Mesothelial cell of epicardium (in vitro differentiated cells): ENCODE results near the gene UBE2D2. TPM values are rescaled to one million over a fixed set of nuclear protein-coding genes. Genes with fewer than 3 reads are reported as not detected.
"Not testable (repeated sequence)": the region's sequence is repeated elsewhere in the genome, so short reads cannot be mapped to it uniquely, and the experiment has no call there.

ENCODE experiments used
- DNase-seq, 2 experiments: peaks; one replicate each; pipeline ENCODE4 v3.0.0; 2021; ENCODE audit warnings: low spot score in 2 of 2; ENCODE audit not compliant: unreplicated experiment in 2 of 2
- H3K27ac Mint-ChIP-seq: 2 replicates; pipeline ENCODE4 v1.8.0; 2021; ENCODE audit warnings: mixed read lengths
- H3K27me3 Mint-ChIP-seq: 2 replicates; pipeline ENCODE4 v1.8.0; 2021; ENCODE audit warnings: low read depth, mixed read lengths
- H3K36me3 Mint-ChIP-seq: 2 replicates; pipeline ENCODE4 v1.8.0; 2021; ENCODE audit warnings: mixed read lengths
- H3K4me1 Mint-ChIP-seq: 2 replicates; pipeline ENCODE4 v1.8.0; 2021; ENCODE audit warnings: mixed read lengths
- H3K4me3 Mint-ChIP-seq: 2 replicates; pipeline ENCODE4 v1.8.0; 2021; ENCODE audit warnings: mild to moderate bottlenecking, moderate library complexity, mixed read lengths
- H3K9me3 Mint-ChIP-seq: 2 replicates; pipeline ENCODE4 v1.8.0; 2021; ENCODE audit warnings: mixed read lengths
- CTCF ChIP-seq: fragments of 200-600 bp; sonication (generic); IDR thresholded peaks from one replicate; pipeline ENCODE4 v1.5.0; 2021; ENCODE audit warnings: antibody characterized with exemption; ENCODE audit not compliant: unreplicated experiment
- total RNA-seq: library from RNA; stranded (reverse); gene quantifications from 3 replicates; pipeline ENCODE4 v1.2.1, GENCODE V29; 2021

Gene UBE2D2
- total RNA-seq, 1 donor from 2014 or later: 119 TPM

- Mint-ChIP-seq H3K27me3 (no peaks in the 10 kb centered on the region), H3K27ac (peak overlapping the region; percentile 17), H3K9me3 (no peaks in the 10 kb centered on the region), H3K4me1 (peaks cover 4% of the 10 kb centered on the region), H3K36me3 (peaks cover 24% of the 10 kb centered on the region), H3K4me3 (no peak overlapping the region)
- no peak for DNase-seq
- no peak for TF ChIP-seq CTCF
Observed at GRCh38 chr5:139605887-139606286, 44.7 kb downstream of the UBE2D2 start.

- DNase-seq: no peak
- Mint-ChIP-seq H3K27ac (no peak overlapping the region), H3K27me3 (no peaks in the 10 kb centered on the region), H3K36me3 (peaks cover 11% of the 10 kb centered on the region), H3K9me3 (no peaks in the 10 kb centered on the region), H3K4me3 (no peak overlapping the region), H3K4me1 (peaks cover 4% of the 10 kb centered on the region)
- TF ChIP-seq CTCF: no peak
Observed at GRCh38 chr5:139611703-139612584, 50.8 kb downstream of the UBE2D2 start.

- TF ChIP-seq CTCF: no peak
- H3K36me3 Mint-ChIP-seq: peaks cover 32% of the 10 kb centered on the region
- H3K4me3 Mint-ChIP-seq: no peak overlapping the region
- no peak for DNase-seq
- no peaks in the 10 kb centered on the region for H3K9me3 Mint-ChIP-seq
- no peaks in the 10 kb centered on the region for H3K4me1 Mint-ChIP-seq
- no peaks in the 10 kb centered on the region for H3K27me3 Mint-ChIP-seq
- no peak overlapping the region for H3K27ac Mint-ChIP-seq
Observed at GRCh38 chr5:139619861-139620260, 58.7 kb downstream of the UBE2D2 start.

- not testable (repeated sequence) for H3K27me3 Mint-ChIP-seq, H3K27ac Mint-ChIP-seq, H3K9me3 Mint-ChIP-seq, H3K4me1 Mint-ChIP-seq, H3K4me3 Mint-ChIP-seq
- peak in 1 of 2 experiments; percentile 10 for DNase-seq
- peaks cover 32% of the 10 kb centered on the region for H3K36me3 Mint-ChIP-seq
Observed at GRCh38 chr5:139625398-139625797, 64.3 kb downstream of the UBE2D2 start.

GRCh38 chr5:139630855-139631254, 69.7 kb downstream of the UBE2D2 start:
- no peak overlapping the region for H3K27ac Mint-ChIP-seq
- no peaks in the 10 kb centered on the region for H3K27me3 Mint-ChIP-seq
- peaks cover 17% of the 10 kb centered on the region for H3K4me1 Mint-ChIP-seq
- DNase-seq: peak in 1 of 2 experiments; percentile 3
- H3K4me3 Mint-ChIP-seq: no peak overlapping the region
- TF ChIP-seq CTCF: no peak
- H3K36me3 Mint-ChIP-seq: peaks cover 10% of the 10 kb centered on the region
- no peaks in the 10 kb centered on the region for H3K9me3 Mint-ChIP-seq

- H3K4me3 Mint-ChIP-seq: no peak overlapping the region
- no peak overlapping the region for H3K27ac Mint-ChIP-seq
- H3K27me3 Mint-ChIP-seq: no peaks in the 10 kb centered on the region
- H3K4me1 Mint-ChIP-seq: peaks cover 25% of the 10 kb centered on the region
- peaks cover 10% of the 10 kb centered on the region for H3K36me3 Mint-ChIP-seq
- H3K9me3 Mint-ChIP-seq: no peaks in the 10 kb centered on the region
- DNase-seq: no peak
- TF ChIP-seq CTCF: no peak
Observed at GRCh38 chr5:139631520-139632165, 70.5 kb downstream of the UBE2D2 start.
